Central memory CD8-positive, alpha-beta T cell (primary cell): Measurements from ENCODE around the gene CD22.
A peak's percentile ranks its signal among the peaks of the same experiment; 100 is the strongest.
"Not testable (repeated sequence)": the region's sequence is repeated elsewhere in the genome, so short reads cannot be mapped to it uniquely, and the experiment has no call there.

Experiments used
- ATAC-seq: fragments of 150-1000 bp; cut with Tn5 transposase; replicated peaks from 2 replicates; pipeline ENCODE4 v1.10.0; 2022; ENCODE audit warnings: mild to moderate bottlenecking, moderate FRiP score, moderate number of reproducible peaks; ENCODE audit not compliant: poor library complexity, severe bottlenecking; ENCODE audit errors: extremely low read depth
- DNase-seq, 2 donors: peaks; one replicate each; pipeline ENCODE4 v3.0.0; 2021; ENCODE audit warnings: low spot score in 2 of 2
- H3K27ac Mint-ChIP-seq: one replicate; pipeline ENCODE4 v1.8.0; 2022; ENCODE audit warnings: low read depth, mild to moderate bottlenecking, moderate library complexity, mixed read lengths
- H3K27me3 Mint-ChIP-seq: one replicate; pipeline ENCODE4 v1.8.0; 2022; ENCODE audit warnings: mixed read lengths
- H3K36me3 Mint-ChIP-seq: one replicate; pipeline ENCODE4 v1.8.0; 2022; ENCODE audit warnings: mild to moderate bottlenecking, moderate library complexity, mixed read lengths; ENCODE audit not compliant: insufficient read depth
- H3K4me1 Mint-ChIP-seq: one replicate; pipeline ENCODE4 v1.8.0; 2022; ENCODE audit warnings: mixed read lengths
- H3K4me3 Mint-ChIP-seq: one replicate; pipeline ENCODE4 v1.8.0; 2022; ENCODE audit warnings: mild to moderate bottlenecking, moderate library complexity, mixed read lengths
- H3K9me3 Mint-ChIP-seq: one replicate; pipeline ENCODE4 v1.8.0; 2022; ENCODE audit warnings: mixed read lengths

CD22 gene

GRCh38 chr19:35363711-35364425, 34.9 kb downstream of the CD22 start:
- Mint-ChIP-seq H3K4me3 (no peak overlapping the region), H3K36me3 (peaks cover 2% of the 10 kb centered on the region), H3K4me1 (peaks cover 6% of the 10 kb centered on the region), H3K9me3 (no peaks in the 10 kb centered on the region), H3K27me3 (peaks cover 77% of the 10 kb centered on the region), H3K27ac (no peak overlapping the region)
- no peak for DNase-seq
- ATAC-seq = no peak

GRCh38 chr19:35365303-35365702, 36.3 kb downstream of the CD22 start:
- Mint-ChIP-seq H3K27ac (no peak overlapping the region), H3K4me1 (peaks cover 6% of the 10 kb centered on the region), H3K4me3 (no peak overlapping the region), H3K27me3 (peaks cover 88% of the 10 kb centered on the region), H3K36me3 (peaks cover 2% of the 10 kb centered on the region), H3K9me3 (no peaks in the 10 kb centered on the region)
- DNase-seq = no peak
- ATAC-seq = no peak

GRCh38 chr19:35368378-35368777, 39.4 kb downstream of the CD22 start:
- H3K27ac Mint-ChIP-seq = no peak overlapping the region
- H3K4me1 Mint-ChIP-seq = no peaks in the 10 kb centered on the region
- peaks cover 2% of the 10 kb centered on the region for H3K36me3 Mint-ChIP-seq
- no peak overlapping the region for H3K4me3 Mint-ChIP-seq
- H3K27me3 Mint-ChIP-seq = peaks cover 69% of the 10 kb centered on the region
- DNase-seq (no peak), ATAC-seq (no peak)
- no peaks in the 10 kb centered on the region for H3K9me3 Mint-ChIP-seq

GRCh38 chr19:35369522-35369921, 40.5 kb downstream of the CD22 start:
- DNase-seq = no peak
- Mint-ChIP-seq H3K27ac (no peak overlapping the region), H3K4me1 (no peaks in the 10 kb centered on the region), H3K9me3 (no peaks in the 10 kb centered on the region), H3K27me3 (peaks cover 58% of the 10 kb centered on the region), H3K36me3 (peaks cover 4% of the 10 kb centered on the region), H3K4me3 (no peak overlapping the region)
- ATAC-seq = no peak

- H3K4me1 Mint-ChIP-seq = no peaks in the 10 kb centered on the region
- peaks cover 4% of the 10 kb centered on the region for H3K36me3 Mint-ChIP-seq
- no peak for ATAC-seq
- no peaks in the 10 kb centered on the region for H3K9me3 Mint-ChIP-seq
- no peak for DNase-seq
- no peak within 1 kb of the TSS for H3K4me3 Mint-ChIP-seq
- peaks cover 48% of the 10 kb centered on the region for H3K27me3 Mint-ChIP-seq
- H3K27ac Mint-ChIP-seq = no peak within 1 kb of the TSS
Observed at GRCh38 chr19:35370722-35371121, 41.7 kb downstream of the CD22 start, which contains the start of gene GPR42. Gene GPR42 (plus strand): TSS chr19:35371068. CDS start chr19:35371360, 292 bp downstream.

- DNase-seq (no peak), ATAC-seq (no peak)
- Mint-ChIP-seq H3K27ac (no peak overlapping the region), H3K4me1 (no peaks in the 10 kb centered on the region), H3K9me3 (no peaks in the 10 kb centered on the region), H3K36me3 (peaks cover 4% of the 10 kb centered on the region), H3K27me3 (peaks cover 22% of the 10 kb centered on the region), H3K4me3 (no peak overlapping the region)
Observed at GRCh38 chr19:35373492-35373891, 44.5 kb downstream of the CD22 start.

GRCh38 chr19:35374031-35374430, 45.0 kb downstream of the CD22 start:
- H3K4me3 Mint-ChIP-seq, DNase-seq, H3K4me1 Mint-ChIP-seq, H3K9me3 Mint-ChIP-seq, H3K27ac Mint-ChIP-seq, H3K36me3 Mint-ChIP-seq, ATAC-seq: not testable (repeated sequence)
- peaks cover 16% of the 10 kb centered on the region for H3K27me3 Mint-ChIP-seq

- H3K4me1 Mint-ChIP-seq = no peaks in the 10 kb centered on the region
- H3K36me3 Mint-ChIP-seq = peaks cover 2% of the 10 kb centered on the region
- no peak for ATAC-seq
- no peak for DNase-seq
- peaks cover 3% of the 10 kb centered on the region for H3K27me3 Mint-ChIP-seq
- no peak overlapping the region for H3K4me3 Mint-ChIP-seq
- no peaks in the 10 kb centered on the region for H3K9me3 Mint-ChIP-seq
- H3K27ac Mint-ChIP-seq = peak overlapping the region; percentile 27
Observed at GRCh38 chr19:35375505-35376307, 46.7 kb downstream of the CD22 start.

GRCh38 chr19:35377656-35378055, 48.7 kb downstream of the CD22 start:
- ATAC-seq = no peak
- no peak for DNase-seq
- Mint-ChIP-seq H3K9me3 (no peaks in the 10 kb centered on the region), H3K36me3 (peaks cover 2% of the 10 kb centered on the region), H3K4me3 (no peak overlapping the region), H3K4me1 (no peaks in the 10 kb centered on the region), H3K27me3 (peaks cover 14% of the 10 kb centered on the region), H3K27ac (peak overlapping the region; percentile 10)

- Mint-ChIP-seq H3K36me3 (peaks cover 2% of the 10 kb centered on the region), H3K27me3 (peaks cover 21% of the 10 kb centered on the region), H3K4me1 (no peaks in the 10 kb centered on the region), H3K4me3 (no peak overlapping the region), H3K9me3 (no peaks in the 10 kb centered on the region), H3K27ac (no peak overlapping the region)
- no peak for DNase-seq
- ATAC-seq = no peak
Observed at GRCh38 chr19:35378356-35378755, 49.4 kb downstream of the CD22 start.

- not testable (repeated sequence) for H3K9me3 Mint-ChIP-seq, H3K27ac Mint-ChIP-seq, H3K4me3 Mint-ChIP-seq, ATAC-seq, H3K36me3 Mint-ChIP-seq, H3K4me1 Mint-ChIP-seq, DNase-seq
- H3K27me3 Mint-ChIP-seq = peaks cover 28% of the 10 kb centered on the region
Observed at GRCh38 chr19:35379545-35379944, 50.6 kb downstream of the CD22 start.

- H3K27ac Mint-ChIP-seq = no peak overlapping the region
- DNase-seq (no peak), ATAC-seq (no peak)
- H3K4me1 Mint-ChIP-seq = no peaks in the 10 kb centered on the region
- no peaks in the 10 kb centered on the region for H3K9me3 Mint-ChIP-seq
- peaks cover 32% of the 10 kb centered on the region for H3K27me3 Mint-ChIP-seq
- H3K4me3 Mint-ChIP-seq = no peak overlapping the region
- no peaks in the 10 kb centered on the region for H3K36me3 Mint-ChIP-seq
Observed at GRCh38 chr19:35379992-35380391, 51.0 kb downstream of the CD22 start.
